GM12878 (cell line): ENCODE data around the gene SLC49A4. TPM values are rescaled to one million over a fixed set of nuclear protein-coding genes. Genes with fewer than 3 reads are reported as not detected.

Source experiments
- ATAC-seq: fragments of 200-7000 bp; cut with Tn5 transposase; 3 replicates; pipeline ENCODE4 v1.9.1; 2020; ENCODE audit warnings: mild to moderate bottlenecking, moderate library complexity
- BruUV-seq: library from RNA; stranded (reverse); fragments of 400-500 nt; replicated peaks from 2 replicates; lab custom pipeline; 2021; lab: Mats Ljungman, UMichigan
- CTCF ChIA-PET: fragments of 300-600 bp; sonication (Branson Sonifier 250); formaldehyde crosslinking; extraction: SDS; loops from one replicate; lab custom pipeline; 2021; ENCODE audit warnings: inconsistent platforms; lab: Yijun Ruan, JAX
- POLR2A ChIA-PET: fragments of 350-600 bp; formaldehyde crosslinking; extraction: SDS; loops from one replicate; lab custom pipeline; 2021; ENCODE audit warnings: inconsistent platforms; lab: Charles Lee
- RAD21 ChIA-PET: fragments of 300-600 bp; sonication (Branson Sonifier 250); formaldehyde crosslinking; loops from one replicate; lab custom pipeline; 2023; ENCODE audit warnings: antibody characterized with exemption; ENCODE audit not compliant: unreplicated experiment; lab: Charles Lee
- SMC1A ChIA-PET: fragments of 300-600 bp; sonication (Branson Sonifier 250); formaldehyde crosslinking; loops from one replicate; lab custom pipeline; 2023; ENCODE audit not compliant: unreplicated experiment, uncharacterized antibody; lab: Charles Lee
- DNase-seq: peaks from one replicate; pipeline ENCODE4 v3.0.0-alpha.2; 2011; ENCODE audit warnings: low read depth, low spot score
- FAIRE-seq: peaks from 3 replicates; lab custom pipeline; 2011; peaks lifted over from hg19 to GRCh38; lab: Jason Lieb, UNC
- H2AFZ ChIP-seq: 2 replicates; pipeline ENCODE4 v1.6.0; 2011; ENCODE audit warnings: low read depth, low read length, control low read depth; ENCODE audit not compliant: control insufficient read depth
- H3K27ac ChIP-seq: 2 replicates; pipeline ENCODE4 v1.5.1; 2011; ENCODE audit warnings: control low read depth; ENCODE audit not compliant: control insufficient read depth, insufficient read depth
- H3K27me3 ChIP-seq, 2 experiments: replicated peaks in 1 of 2; 2 replicates each; pipeline versions ENCODE4 v1.6.0 to v1.6.1; 2011; ENCODE audit warnings: low read length in 1 of 2; ENCODE audit not compliant: control insufficient read depth in 2 of 2, insufficient read depth in 2 of 2
- H3K36me3 ChIP-seq, 2 experiments: 2 replicates each; pipeline ENCODE4 v1.5.1; 2011; ENCODE audit warnings: low read length in 1 of 2; ENCODE audit not compliant: control insufficient read depth in 2 of 2, insufficient read depth in 2 of 2
- H3K4me1 ChIP-seq: 2 replicates; pipeline ENCODE4 v1.6.1; 2011; ENCODE audit warnings: mild to moderate bottlenecking, low read length, moderate library complexity, mixed read lengths; ENCODE audit not compliant: control insufficient read depth, insufficient read depth
- H3K4me2 ChIP-seq: 2 replicates; pipeline ENCODE4 v1.6.0; 2011; ENCODE audit warnings: control low read depth; ENCODE audit not compliant: control insufficient read depth, insufficient read depth
- H3K4me3 ChIP-seq: fragments of 200-600 bp; sonication (generic); 2 replicates; pipeline ENCODE4 v1.5.1; 2016
- H3K79me2 ChIP-seq: 2 replicates; pipeline ENCODE4 v1.6.0; 2011; ENCODE audit warnings: low read length; ENCODE audit not compliant: control insufficient read depth, insufficient read depth
- H3K9ac ChIP-seq: 2 replicates; pipeline ENCODE4 v1.8.0; 2011; ENCODE audit warnings: low read length, control low read depth, mixed read lengths; ENCODE audit not compliant: control insufficient read depth, insufficient read depth
- H3K9me3 ChIP-seq: replicated peaks from 3 replicates; pipeline ENCODE4 v1.5.1; 2011; ENCODE audit warnings: mild to moderate bottlenecking, low read length; ENCODE audit not compliant: control insufficient read depth, insufficient read depth
- H4K20me1 ChIP-seq: 2 replicates; pipeline ENCODE4 v1.6.0; 2011; ENCODE audit not compliant: control insufficient read depth, insufficient read depth
- CEBPZ ChIP-seq: fragments of 150-350 bp; IDR thresholded peaks from 2 replicates; pipeline ENCODE4 v1.6.1; 2016; ENCODE audit warnings: low read depth, low read length
- KDM1A ChIP-seq: fragments of 200-600 bp; sonication (generic); IDR thresholded peaks from 2 replicates; pipeline ENCODE4 v1.6.1; 2016; ENCODE audit warnings: borderline replicate concordance
- NBN ChIP-seq: fragments of 450-650 bp; IDR thresholded peaks from 2 replicates; pipeline ENCODE4 v1.6.1; 2016
- NFYB ChIP-seq: IDR thresholded peaks from 2 replicates; pipeline ENCODE4 v1.6.1; 2011; ENCODE audit warnings: low read depth, mild to moderate bottlenecking, low read length, improper control_type of control experiment, moderate library complexity; ENCODE audit not compliant: insufficient read depth
- POU2F2 ChIP-seq: IDR thresholded peaks from 3 replicates; pipeline ENCODE4 v1.6.1; 2011; ENCODE audit warnings: low read depth, mild to moderate bottlenecking, low read length, borderline replicate concordance
- SMARCA5 ChIP-seq: fragments of 450-650 bp; IDR thresholded peaks from 2 replicates; pipeline ENCODE4 v1.6.1; 2017; ENCODE audit warnings: mild to moderate bottlenecking
- STAT1 ChIP-seq: fragments of 450-650 bp; conservative IDR thresholded peaks from 2 replicates; pipeline ENCODE4 v1.6.1; 2014; ENCODE audit warnings: antibody characterized with exemption, mild to moderate bottlenecking
- TAF1 ChIP-seq: IDR thresholded peaks from 2 replicates; pipeline ENCODE4 v1.6.1; 2011; ENCODE audit warnings: mild to moderate bottlenecking, low read depth, low read length, borderline replicate concordance
- TCF7 ChIP-seq: IDR thresholded peaks from 2 replicates; pipeline ENCODE4 v1.6.1; 2014; ENCODE audit warnings: antibody characterized with exemption, borderline replicate concordance
- ZNF274 ChIP-seq: IDR thresholded peaks from one replicate; pipeline ENCODE4 v1.8.0; 2011; ENCODE audit not compliant: insufficient read length, insufficient read depth
- WGBS: methylation state at CpG from one replicate; pipeline ENCODE4 v1.1.6; 2016; ENCODE audit warnings: low lambda C conversion rate; ENCODE audit not compliant: insufficient replicate concordance, insufficient coverage; ENCODE audit errors: missing lambda C conversion rate; 5-methylcytosine and 5-hydroxymethylcytosine counted together
- in situ Hi-C: fragments of 300-500 bp; cut with MboI; formaldehyde crosslinking; loops from 9 replicates; pipeline ENCODE4 v1.14.3; 2018; ENCODE audit warnings: mixed read lengths
- intact Hi-C: fragments of 100-400 bp; cut with micrococcal nuclease; formaldehyde crosslinking; loops from one replicate; pipeline ENCODE4 v1.14.2; 2022; ENCODE audit not compliant: unreplicated experiment
- polyA plus RNA-seq, 11 experiments: library from polyadenylated mRNA; depleted of rRNA in 4 of 11; unstranded in 6 of 11; stranded (reverse) in 5 of 11; fragments of >200 nt; fragmentation: Nextera tagmentation in 4 of 11; fragmentation: Illumina TruSeq in 1 of 11; extraction: Ambion mirVana in 4 of 11; extraction: Trizol in 1 of 11; gene quantifications; 1 replicate in 1 of 11; 2 replicates in 10 of 11; pipeline versions ENCODE4 v1.2.1 to v1.2.3, GENCODE V29; 2011 to 2016; ENCODE audit warnings: inconsistent platforms in 2 of 11, missing spikeins in 2 of 11, low read depth in 1 of 11
- total RNA-seq, 4 experiments: library from RNA; depleted of rRNA in 3 of 4; stranded (reverse); fragments of >200 nt in 3 of 4; fragmentation: Illumina TruSeq in 1 of 4; extraction: Trizol in 1 of 4; gene quantifications; 2 replicates each; pipeline versions ENCODE4 v1.2.1 to v1.2.3, GENCODE V29; 2013 to 2021
- TF ChIP-seq, protein P1 (sequence below): fragments of 450-650 bp; IDR thresholded peaks from 2 replicates; pipeline ENCODE4 v1.6.1; 2017; ENCODE audit warnings: borderline replicate concordance
- TF ChIP-seq, protein P2 (sequence below): fragments of 450-650 bp; conservative IDR thresholded peaks from 2 replicates; pipeline ENCODE4 v1.6.1; 2017; ENCODE audit warnings: mild to moderate bottlenecking, moderate library complexity

Gene SLC49A4
- total and polyA plus RNA-seq, 10 of the 15 experiments (the other 5 are each of a cell fraction or from before 2014, with no cell fraction given): 0.48 to 2.2 (median 1.4) TPM

DNA sequence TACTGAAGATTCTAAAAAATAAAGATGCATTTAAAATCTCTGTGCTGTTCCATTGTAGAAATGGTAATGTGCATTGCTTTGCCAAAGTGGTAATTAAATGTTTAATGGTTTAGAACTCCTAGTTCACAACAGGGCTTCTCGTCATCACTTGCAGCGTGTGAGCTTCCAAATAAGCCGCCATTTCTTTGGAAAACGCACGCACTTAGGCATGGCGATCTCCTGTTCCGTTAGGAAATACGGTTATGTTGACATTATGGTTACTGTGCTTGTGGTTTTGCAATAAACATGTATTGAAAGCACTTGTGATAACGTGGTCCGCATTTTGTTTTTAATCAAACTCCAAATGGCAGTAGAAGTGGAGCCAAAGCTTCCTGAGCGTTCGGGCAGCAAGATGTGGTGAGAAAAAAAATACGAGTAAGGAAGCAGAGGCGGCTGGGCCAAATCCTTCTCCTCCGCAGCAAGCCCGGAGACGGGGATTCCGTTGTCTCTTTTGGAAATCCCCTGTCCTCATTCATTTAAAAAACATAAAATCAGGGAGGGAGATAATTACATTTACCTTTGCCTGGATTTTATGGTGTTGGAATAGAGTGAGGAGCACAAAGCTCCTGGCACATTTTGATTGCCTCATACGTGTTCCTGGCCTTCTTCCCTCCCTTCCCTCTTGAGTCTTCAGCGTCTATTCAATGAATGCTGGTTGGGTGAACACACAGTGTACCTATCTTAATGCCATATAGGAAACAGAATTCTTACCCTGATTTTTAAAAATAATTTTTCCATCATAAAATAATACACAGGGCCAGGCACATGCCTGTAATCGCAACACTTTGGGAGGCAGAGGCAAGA is 97.5 kb downstream of the SLC49A4 start:
- DNase-seq (no peak), ATAC-seq (no peak), FAIRE-seq (no peak)
- H3K27me3 ChIP-seq: no peaks in the 10 kb centered on the region
- no TSS peak for BruUV-seq
- H3K27ac ChIP-seq: no peak overlapping the region
- H3K4me3 ChIP-seq: no peak overlapping the region
- in situ Hi-C loops (no loop called here), intact Hi-C loops (no loop called here)
- H4K20me1 ChIP-seq: no peaks in the 10 kb centered on the region
- 95% methylated on average over 21 of the region's 21 CpGs for WGBS
- no peaks in the 10 kb centered on the region for H3K79me2 ChIP-seq
- peaks cover 15% of the 10 kb centered on the region; the same call in 1 of the 2 replicates for H3K4me1 ChIP-seq
- no peak overlapping the region for H2AFZ ChIP-seq
- ChIA-PET SMC1A (interaction anchor here (1.3 kb wide), 1 partner anchor 12 kb away, joined by 4 read pairs; no protein-coding TSS in a partner anchor), RAD21 (no interaction called here), POLR2A (no interaction called here), CTCF (no interaction called here)
- no peaks in the 10 kb centered on the region for H3K9me3 ChIP-seq
- no peak overlapping the region for H3K9ac ChIP-seq
- no peak for TF ChIP-seq STAT1
- no peak for TF ChIP-seq POU2F2
- TF ChIP-seq, protein P1, sequence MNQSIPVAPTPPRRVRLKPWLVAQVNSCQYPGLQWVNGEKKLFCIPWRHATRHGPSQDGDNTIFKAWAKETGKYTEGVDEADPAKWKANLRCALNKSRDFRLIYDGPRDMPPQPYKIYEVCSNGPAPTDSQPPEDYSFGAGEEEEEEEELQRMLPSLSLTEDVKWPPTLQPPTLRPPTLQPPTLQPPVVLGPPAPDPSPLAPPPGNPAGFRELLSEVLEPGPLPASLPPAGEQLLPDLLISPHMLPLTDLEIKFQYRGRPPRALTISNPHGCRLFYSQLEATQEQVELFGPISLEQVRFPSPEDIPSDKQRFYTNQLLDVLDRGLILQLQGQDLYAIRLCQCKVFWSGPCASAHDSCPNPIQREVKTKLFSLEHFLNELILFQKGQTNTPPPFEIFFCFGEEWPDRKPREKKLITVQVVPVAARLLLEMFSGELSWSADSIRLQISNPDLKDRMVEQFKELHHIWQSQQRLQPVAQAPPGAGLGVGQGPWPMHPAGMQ: no peak
- TF ChIP-seq NFYB: no peak
- TF ChIP-seq KDM1A: no peak
- TF ChIP-seq ZNF274: no peak
- TF ChIP-seq SMARCA5: no peak
- TF ChIP-seq, protein P2, sequence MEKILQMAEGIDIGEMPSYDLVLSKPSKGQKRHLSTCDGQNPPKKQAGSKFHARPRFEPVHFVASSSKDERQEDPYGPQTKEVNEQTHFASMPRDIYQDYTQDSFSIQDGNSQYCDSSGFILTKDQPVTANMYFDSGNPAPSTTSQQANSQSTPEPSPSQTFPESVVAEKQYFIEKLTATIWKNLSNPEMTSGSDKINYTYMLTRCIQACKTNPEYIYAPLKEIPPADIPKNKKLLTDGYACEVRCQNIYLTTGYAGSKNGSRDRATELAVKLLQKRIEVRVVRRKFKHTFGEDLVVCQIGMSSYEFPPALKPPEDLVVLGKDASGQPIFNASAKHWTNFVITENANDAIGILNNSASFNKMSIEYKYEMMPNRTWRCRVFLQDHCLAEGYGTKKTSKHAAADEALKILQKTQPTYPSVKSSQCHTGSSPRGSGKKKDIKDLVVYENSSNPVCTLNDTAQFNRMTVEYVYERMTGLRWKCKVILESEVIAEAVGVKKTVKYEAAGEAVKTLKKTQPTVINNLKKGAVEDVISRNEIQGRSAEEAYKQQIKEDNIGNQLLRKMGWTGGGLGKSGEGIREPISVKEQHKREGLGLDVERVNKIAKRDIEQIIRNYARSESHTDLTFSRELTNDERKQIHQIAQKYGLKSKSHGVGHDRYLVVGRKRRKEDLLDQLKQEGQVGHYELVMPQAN: no peak
- TF ChIP-seq TCF7: no peak
- no peak for TF ChIP-seq NBN
- TF ChIP-seq CEBPZ: no peak
- TF ChIP-seq TAF1: no peak
- H3K36me3 ChIP-seq: no peaks in the 10 kb centered on the region
- H3K4me2 ChIP-seq: no peak overlapping the region
